HepG2 (cell line): Measurements from ENCODE around the gene FAM216A. TPM values are rescaled to one million over a fixed set of nuclear protein-coding genes. Genes with fewer than 3 reads are reported as not detected.
A peak's percentile ranks its signal among the peaks of the same experiment; 100 is the strongest.

Experiments used
- CENPX ChIP-seq: sonication (generic); formaldehyde crosslinking; IDR thresholded peaks from 2 replicates; pipeline ENCODE4 v1.9.0; 2021; ENCODE audit warnings: mild to moderate bottlenecking, missing genetic modification reagents, moderate library complexity
- CHD2 ChIP-seq: IDR thresholded peaks from 2 replicates; pipeline ENCODE4 v1.6.1; 2011; ENCODE audit warnings: low read depth, low read length, improper control_type of control experiment
- ELF3 ChIP-seq: IDR thresholded peaks from 2 replicates; pipeline ENCODE4 v1.6.1; 2016; ENCODE audit warnings: missing genetic modification reagents, missing compliant biosample characterization
- NFE2L1 ChIP-seq: sonication (generic); formaldehyde crosslinking; IDR thresholded peaks from 2 replicates; pipeline ENCODE4 v1.4.0; 2020; ENCODE audit warnings: missing genetic modification reagents, mild to moderate bottlenecking, borderline replicate concordance
- SRSF1 ChIP-seq: fragments of 200-400 bp; formaldehyde crosslinking; optimal IDR thresholded peaks from 2 replicates; pipeline ENCODE3; 2017; ENCODE audit warnings: mild to moderate bottlenecking, low read depth, low read length, moderate library complexity
- THAP11 ChIP-seq: IDR thresholded peaks from 2 replicates; pipeline ENCODE4 v1.6.1; 2016; ENCODE audit warnings: missing biosample characterization, missing genetic modification reagents
- ZBTB38 ChIP-seq: sonication (generic); formaldehyde crosslinking; IDR thresholded peaks from 2 replicates; pipeline ENCODE4 v1.5.1; 2020; ENCODE audit warnings: mild to moderate bottlenecking, missing genetic modification reagents
- ZC3H4 ChIP-seq: sonication (generic); formaldehyde crosslinking; IDR thresholded peaks from 2 replicates; pipeline ENCODE4 v1.4.0; 2020; ENCODE audit warnings: missing genetic modification reagents, borderline replicate concordance
- ZFP62 ChIP-seq: sonication (generic); formaldehyde crosslinking; IDR thresholded peaks from 2 replicates; pipeline ENCODE4 v1.4.0; 2020; ENCODE audit warnings: missing genetic modification reagents
- ZNF138 ChIP-seq: sonication (generic); formaldehyde crosslinking; IDR thresholded peaks from 2 replicates; pipeline ENCODE4 v1.5.0; 2020; ENCODE audit warnings: mild to moderate bottlenecking, low read depth, missing genetic modification reagents
- ZNF550 ChIP-seq: sonication (generic); formaldehyde crosslinking; IDR thresholded peaks from 2 replicates; pipeline ENCODE4 v1.4.0; 2020; ENCODE audit warnings: mild to moderate bottlenecking, missing genetic modification reagents, borderline replicate concordance
- ZNF615 ChIP-seq: sonication (generic); formaldehyde crosslinking; IDR thresholded peaks from 2 replicates; pipeline ENCODE4 v1.5.0; 2020; ENCODE audit warnings: mild to moderate bottlenecking, missing genetic modification reagents, borderline replicate concordance
- polyA plus RNA-seq, 8 experiments: library from polyadenylated mRNA; depleted of rRNA in 3 of 8; stranded (reverse) in 7 of 8; unstranded in 1 of 8; fragments of >200 nt; fragmentation: Illumina TruSeq in 4 of 8; extraction: Trizol in 4 of 8; gene quantifications; 2 replicates each; pipeline versions ENCODE4 v1.2.1 to v1.2.3, GENCODE V29; 2011 to 2016; ENCODE audit warnings: low read depth in 4 of 8, missing spikeins in 1 of 8, mixed read lengths in 1 of 8; ENCODE audit not compliant: insufficient read depth in 1 of 8
- total RNA-seq, 5 experiments: library from RNA; depleted of rRNA; stranded (reverse); fragments of >200 nt; fragmentation: Illumina TruSeq; extraction: Trizol; gene quantifications; 2 replicates each; pipeline ENCODE4 v1.2.3, GENCODE V29; 2016; ENCODE audit warnings: low read depth in 1 of 5
- TF ChIP-seq, protein P1 (sequence below): sonication (generic); formaldehyde crosslinking; conservative IDR thresholded peaks from 2 replicates; pipeline ENCODE4 v1.4.0; 2020; ENCODE audit warnings: mild to moderate bottlenecking, missing genetic modification reagents, moderate library complexity
- TF ChIP-seq, protein P2 (sequence below): sonication (generic); formaldehyde crosslinking; IDR thresholded peaks from 2 replicates; pipeline ENCODE4 v1.4.0; 2020; ENCODE audit warnings: missing genetic modification reagents
- TF ChIP-seq, protein P3 (sequence below): sonication (generic); formaldehyde crosslinking; IDR thresholded peaks from 2 replicates; pipeline ENCODE4 v1.5.0; 2020; ENCODE audit warnings: missing genetic modification reagents
- TF ChIP-seq, protein P4 (sequence below): sonication (generic); formaldehyde crosslinking; conservative IDR thresholded peaks from 2 replicates; pipeline ENCODE4 v1.8.0; 2022; ENCODE audit warnings: missing genetic modification reagents

Gene FAM216A
- total and polyA plus RNA-seq, 2 of the 13 experiments (the other 11 are each of a cell fraction or from before 2014, with no cell fraction given), result 20.3 to 31.2 TPM

DNA sequence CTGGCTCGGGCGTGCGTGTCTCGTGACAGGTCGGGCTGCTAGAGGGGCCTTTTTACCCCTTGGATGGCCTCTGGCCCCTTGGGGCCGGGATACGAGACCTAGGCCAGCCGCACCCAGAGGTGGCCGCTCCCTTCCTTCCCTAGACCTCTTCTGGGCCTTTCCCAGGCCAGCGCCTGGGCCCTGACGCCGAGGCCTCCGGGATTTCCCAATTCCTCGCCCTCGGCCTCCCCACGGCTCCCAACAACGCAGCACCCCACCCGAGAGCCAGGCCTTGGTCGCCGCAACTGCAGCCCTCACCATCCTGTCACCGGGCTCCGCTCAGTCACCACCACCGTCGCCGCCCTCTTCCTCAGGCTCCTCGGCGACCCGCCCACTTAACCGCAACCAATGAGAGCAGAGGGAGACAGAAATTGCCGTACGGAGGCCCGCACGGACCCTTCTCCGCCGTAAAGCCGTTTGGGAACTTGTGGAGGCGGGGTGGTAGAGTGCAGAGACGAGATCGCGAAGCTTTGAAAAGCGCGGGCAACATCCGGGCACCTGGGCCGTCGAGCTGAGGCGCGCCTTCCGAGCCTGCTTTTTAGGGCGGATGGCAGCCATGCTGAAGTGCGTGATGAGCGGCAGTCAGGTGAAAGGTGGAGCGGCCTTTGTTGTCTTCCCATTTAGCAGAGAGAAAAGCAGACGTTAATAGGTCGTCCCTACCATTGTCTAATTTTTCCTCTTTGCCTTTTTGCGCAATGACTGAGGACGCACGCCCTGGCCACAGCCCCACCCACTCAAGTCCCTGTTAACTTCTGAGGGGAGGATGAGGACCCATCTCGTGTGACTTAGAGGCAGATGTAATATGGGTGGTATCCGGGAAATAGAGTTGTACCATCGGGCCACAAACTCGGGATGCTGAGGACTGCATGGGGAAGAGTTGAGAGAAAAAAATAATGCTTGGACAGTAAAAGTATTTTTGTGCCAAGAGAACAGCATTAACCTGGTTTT lies 33.4 kb downstream of the FAM216A start, which contains the start of the genes RAD9B and VPS29 (continued):
- TF ChIP-seq, protein P1, sequence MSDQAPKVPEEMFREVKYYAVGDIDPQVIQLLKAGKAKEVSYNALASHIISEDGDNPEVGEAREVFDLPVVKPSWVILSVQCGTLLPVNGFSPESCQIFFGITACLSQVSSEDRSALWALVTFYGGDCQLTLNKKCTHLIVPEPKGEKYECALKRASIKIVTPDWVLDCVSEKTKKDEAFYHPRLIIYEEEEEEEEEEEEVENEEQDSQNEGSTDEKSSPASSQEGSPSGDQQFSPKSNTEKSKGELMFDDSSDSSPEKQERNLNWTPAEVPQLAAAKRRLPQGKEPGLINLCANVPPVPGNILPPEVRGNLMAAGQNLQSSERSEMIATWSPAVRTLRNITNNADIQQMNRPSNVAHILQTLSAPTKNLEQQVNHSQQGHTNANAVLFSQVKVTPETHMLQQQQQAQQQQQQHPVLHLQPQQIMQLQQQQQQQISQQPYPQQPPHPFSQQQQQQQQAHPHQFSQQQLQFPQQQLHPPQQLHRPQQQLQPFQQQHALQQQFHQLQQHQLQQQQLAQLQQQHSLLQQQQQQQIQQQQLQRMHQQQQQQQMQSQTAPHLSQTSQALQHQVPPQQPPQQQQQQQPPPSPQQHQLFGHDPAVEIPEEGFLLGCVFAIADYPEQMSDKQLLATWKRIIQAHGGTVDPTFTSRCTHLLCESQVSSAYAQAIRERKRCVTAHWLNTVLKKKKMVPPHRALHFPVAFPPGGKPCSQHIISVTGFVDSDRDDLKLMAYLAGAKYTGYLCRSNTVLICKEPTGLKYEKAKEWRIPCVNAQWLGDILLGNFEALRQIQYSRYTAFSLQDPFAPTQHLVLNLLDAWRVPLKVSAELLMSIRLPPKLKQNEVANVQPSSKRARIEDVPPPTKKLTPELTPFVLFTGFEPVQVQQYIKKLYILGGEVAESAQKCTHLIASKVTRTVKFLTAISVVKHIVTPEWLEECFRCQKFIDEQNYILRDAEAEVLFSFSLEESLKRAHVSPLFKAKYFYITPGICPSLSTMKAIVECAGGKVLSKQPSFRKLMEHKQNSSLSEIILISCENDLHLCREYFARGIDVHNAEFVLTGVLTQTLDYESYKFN (CRISPR knock-in tag), result peak; percentile 55
- TF ChIP-seq ZBTB38 (CRISPR knock-in tag) (peak; percentile 99), SRSF1 (peak; percentile 73), ELF3 (CRISPR knock-in tag) (peak; percentile 58; the same call in 1 of the 2 replicates), ZNF550 (CRISPR knock-in tag) (no peak), NFE2L1 (0 out of 2 replicates have a peak, but pooled peaks have one; percentile 57), CENPX (CRISPR knock-in tag) (no peak), ZNF138 (CRISPR knock-in tag) (no peak; the same call in 1 of the 2 replicates), ZFP62 (CRISPR knock-in tag) (no peak), THAP11 (CRISPR knock-in tag) (peak; percentile 93), CHD2 (peak; percentile 79), ZC3H4 (CRISPR knock-in tag) (no peak), ZNF615 (CRISPR knock-in tag) (peak; percentile 99)
- TF ChIP-seq, protein P2, sequence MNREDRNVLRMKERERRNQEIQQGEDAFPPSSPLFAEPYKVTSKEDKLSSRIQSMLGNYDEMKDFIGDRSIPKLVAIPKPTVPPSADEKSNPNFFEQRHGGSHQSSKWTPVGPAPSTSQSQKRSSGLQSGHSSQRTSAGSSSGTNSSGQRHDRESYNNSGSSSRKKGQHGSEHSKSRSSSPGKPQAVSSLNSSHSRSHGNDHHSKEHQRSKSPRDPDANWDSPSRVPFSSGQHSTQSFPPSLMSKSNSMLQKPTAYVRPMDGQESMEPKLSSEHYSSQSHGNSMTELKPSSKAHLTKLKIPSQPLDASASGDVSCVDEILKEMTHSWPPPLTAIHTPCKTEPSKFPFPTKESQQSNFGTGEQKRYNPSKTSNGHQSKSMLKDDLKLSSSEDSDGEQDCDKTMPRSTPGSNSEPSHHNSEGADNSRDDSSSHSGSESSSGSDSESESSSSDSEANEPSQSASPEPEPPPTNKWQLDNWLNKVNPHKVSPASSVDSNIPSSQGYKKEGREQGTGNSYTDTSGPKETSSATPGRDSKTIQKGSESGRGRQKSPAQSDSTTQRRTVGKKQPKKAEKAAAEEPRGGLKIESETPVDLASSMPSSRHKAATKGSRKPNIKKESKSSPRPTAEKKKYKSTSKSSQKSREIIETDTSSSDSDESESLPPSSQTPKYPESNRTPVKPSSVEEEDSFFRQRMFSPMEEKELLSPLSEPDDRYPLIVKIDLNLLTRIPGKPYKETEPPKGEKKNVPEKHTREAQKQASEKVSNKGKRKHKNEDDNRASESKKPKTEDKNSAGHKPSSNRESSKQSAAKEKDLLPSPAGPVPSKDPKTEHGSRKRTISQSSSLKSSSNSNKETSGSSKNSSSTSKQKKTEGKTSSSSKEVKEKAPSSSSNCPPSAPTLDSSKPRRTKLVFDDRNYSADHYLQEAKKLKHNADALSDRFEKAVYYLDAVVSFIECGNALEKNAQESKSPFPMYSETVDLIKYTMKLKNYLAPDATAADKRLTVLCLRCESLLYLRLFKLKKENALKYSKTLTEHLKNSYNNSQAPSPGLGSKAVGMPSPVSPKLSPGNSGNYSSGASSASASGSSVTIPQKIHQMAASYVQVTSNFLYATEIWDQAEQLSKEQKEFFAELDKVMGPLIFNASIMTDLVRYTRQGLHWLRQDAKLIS (CRISPR knock-in tag), result no peak
- TF ChIP-seq, protein P3, sequence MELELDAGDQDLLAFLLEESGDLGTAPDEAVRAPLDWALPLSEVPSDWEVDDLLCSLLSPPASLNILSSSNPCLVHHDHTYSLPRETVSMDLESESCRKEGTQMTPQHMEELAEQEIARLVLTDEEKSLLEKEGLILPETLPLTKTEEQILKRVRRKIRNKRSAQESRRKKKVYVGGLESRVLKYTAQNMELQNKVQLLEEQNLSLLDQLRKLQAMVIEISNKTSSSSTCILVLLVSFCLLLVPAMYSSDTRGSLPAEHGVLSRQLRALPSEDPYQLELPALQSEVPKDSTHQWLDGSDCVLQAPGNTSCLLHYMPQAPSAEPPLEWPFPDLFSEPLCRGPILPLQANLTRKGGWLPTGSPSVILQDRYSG (CRISPR knock-in tag), result peak; percentile 82; the same call in 1 of the 2 replicates
- TF ChIP-seq, protein P4, sequence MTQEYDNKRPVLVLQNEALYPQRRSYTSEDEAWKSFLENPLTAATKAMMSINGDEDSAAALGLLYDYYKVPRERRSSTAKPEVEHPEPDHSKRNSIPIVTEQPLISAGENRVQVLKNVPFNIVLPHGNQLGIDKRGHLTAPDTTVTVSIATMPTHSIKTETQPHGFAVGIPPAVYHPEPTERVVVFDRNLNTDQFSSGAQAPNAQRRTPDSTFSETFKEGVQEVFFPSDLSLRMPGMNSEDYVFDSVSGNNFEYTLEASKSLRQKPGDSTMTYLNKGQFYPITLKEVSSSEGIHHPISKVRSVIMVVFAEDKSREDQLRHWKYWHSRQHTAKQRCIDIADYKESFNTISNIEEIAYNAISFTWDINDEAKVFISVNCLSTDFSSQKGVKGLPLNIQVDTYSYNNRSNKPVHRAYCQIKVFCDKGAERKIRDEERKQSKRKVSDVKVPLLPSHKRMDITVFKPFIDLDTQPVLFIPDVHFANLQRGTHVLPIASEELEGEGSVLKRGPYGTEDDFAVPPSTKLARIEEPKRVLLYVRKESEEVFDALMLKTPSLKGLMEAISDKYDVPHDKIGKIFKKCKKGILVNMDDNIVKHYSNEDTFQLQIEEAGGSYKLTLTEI (CRISPR knock-in tag), result no peak
